ENCODE data around the gene MBTPS1.

GRCh38 chr16:84069540-84069939 is 47.2 kb downstream of the MBTPS1 start:
- TF ChIP-seq CTCF (IDR thresholded peaks at IDR 0.05; ENCODE audit: low read depth, low read length, missing input control) = no peak
- no peak for TF ChIP-seq RAD21 (IDR thresholded peaks at IDR 0.05)
- TF ChIP-seq SP1 (IDR thresholded peaks at IDR 0.05) = no peak
- TF ChIP-seq GABPA (IDR thresholded peaks at IDR 0.05 in 1 of 2, conservative IDR thresholded peaks at IDR 0.05 in 1 of 2) = no peak
- no peak for TF ChIP-seq REST (IDR thresholded peaks at IDR 0.05)
- TF ChIP-seq HNF4G (IDR thresholded peaks at IDR 0.05) = no peak
- no peak for TF ChIP-seq YY1 (IDR thresholded peaks at IDR 0.05)
- TF ChIP-seq MAX (IDR thresholded peaks at IDR 0.05) = no peak
- no peak for TF ChIP-seq EGR1 (IDR thresholded peaks at IDR 0.05; ENCODE audit: low read depth in 2 of 2)

Measured in liver (tissue), 3 donors.